Measurements from ENCODE around the gene PMEPA1. TPM values are rescaled to one million over a fixed set of nuclear protein-coding genes. Genes with fewer than 3 reads are reported as not detected.

Gene PMEPA1
- total and polyA plus RNA-seq, 10 of the 15 experiments (the other 5 are each of a cell fraction or from before 2014, with no cell fraction given), result 0.02 to 0.10 (median 0.04) TPM; not detected in 3

- TF ChIP-seq ZNF207 (IDR thresholded peaks at IDR 0.05; ENCODE audit: borderline replicate concordance) (no peak), ASH2L (IDR thresholded peaks at IDR 0.05; ENCODE audit: borderline replicate concordance, low read depth) (no peak), SMC3 (IDR thresholded peaks at IDR 0.05; ENCODE audit: borderline replicate concordance, low read length) (no peak)
These were observed 82.5 kb downstream of the PMEPA1 start (continued) for GRCh38 chr20:57627339-57627738.

GRCh38 chr20:57625978-57626377, 83.8 kb downstream of the PMEPA1 start:
- peaks cover 2% of the 10 kb centered on the region; the same call in 1 of the 3 replicates for H3K9me3 ChIP-seq (replicated peaks; ENCODE audit: control insufficient read depth, insufficient read depth, low read length)
- ChIA-PET SMC1A (ENCODE audit: uncharacterized antibody, unreplicated experiment) (interaction anchor here (0.6 kb wide), 1 partner anchor 623 kb away, joined by 3 read pairs; no protein-coding TSS in a partner anchor), POLR2A (no interaction called here), RAD21 (ENCODE audit: unreplicated experiment) (no interaction called here), CTCF (interaction anchor here (1.5 kb wide), 1 partner anchor 30 kb away, joined by 3 read pairs; no protein-coding TSS in a partner anchor)
- intact Hi-C loops (cut with micrococcal nuclease; ENCODE audit: unreplicated experiment), result no loop called here
- H3K27ac ChIP-seq (ENCODE audit: control insufficient read depth, insufficient read depth), result no peak overlapping the region
- no peaks in the 10 kb centered on the region for H4K20me1 ChIP-seq (ENCODE audit: control insufficient read depth, insufficient read depth)
- H2AFZ ChIP-seq (ENCODE audit: control insufficient read depth, low read depth, low read length), result no peak overlapping the region
- H3K9ac ChIP-seq (ENCODE audit: control insufficient read depth, insufficient read depth, low read length), result no peak overlapping the region
- no TSS peak for BruUV-seq (replicated peaks)
- H3K4me1 ChIP-seq (ENCODE audit: control insufficient read depth, insufficient read depth, low read length), result peaks cover 8% of the 10 kb centered on the region
- H3K36me3 ChIP-seq (ENCODE audit: control insufficient read depth in 2 of 2, insufficient read depth in 2 of 2, low read length in 1 of 2), result no peaks in the 10 kb centered on the region
- DNase-seq (ENCODE audit: low read depth, low spot score) (no peak), FAIRE-seq (no peak), ATAC-seq (no peak)
- H3K4me3 ChIP-seq, result no peak overlapping the region
- peaks cover 0 to 4% of the 10 kb centered on the region in 2 experiments; a peak in 2 of 4 replicates for H3K27me3 ChIP-seq (replicated peaks in 1 of 2; ENCODE audit: control insufficient read depth in 2 of 2, insufficient read depth in 2 of 2, low read length in 1 of 2)
- 24% methylated on average over 2 of the region's 2 CpGs for WGBS (ENCODE audit: insufficient coverage, insufficient replicate concordance, low lambda C conversion rate, missing lambda C conversion rate)
- in situ Hi-C loops (cut with MboI), result no loop called here
- no peak overlapping the region for H3K4me2 ChIP-seq (ENCODE audit: control insufficient read depth, insufficient read depth)
- no peaks in the 10 kb centered on the region for H3K79me2 ChIP-seq (ENCODE audit: control insufficient read depth, insufficient read depth, low read length)
- TF ChIP-seq PKNOX1 (IDR thresholded peaks at IDR 0.05), result no peak
- TF ChIP-seq ATF7 (IDR thresholded peaks at IDR 0.05; ENCODE audit: low read depth), result no peak
- TF ChIP-seq, protein P1, sequence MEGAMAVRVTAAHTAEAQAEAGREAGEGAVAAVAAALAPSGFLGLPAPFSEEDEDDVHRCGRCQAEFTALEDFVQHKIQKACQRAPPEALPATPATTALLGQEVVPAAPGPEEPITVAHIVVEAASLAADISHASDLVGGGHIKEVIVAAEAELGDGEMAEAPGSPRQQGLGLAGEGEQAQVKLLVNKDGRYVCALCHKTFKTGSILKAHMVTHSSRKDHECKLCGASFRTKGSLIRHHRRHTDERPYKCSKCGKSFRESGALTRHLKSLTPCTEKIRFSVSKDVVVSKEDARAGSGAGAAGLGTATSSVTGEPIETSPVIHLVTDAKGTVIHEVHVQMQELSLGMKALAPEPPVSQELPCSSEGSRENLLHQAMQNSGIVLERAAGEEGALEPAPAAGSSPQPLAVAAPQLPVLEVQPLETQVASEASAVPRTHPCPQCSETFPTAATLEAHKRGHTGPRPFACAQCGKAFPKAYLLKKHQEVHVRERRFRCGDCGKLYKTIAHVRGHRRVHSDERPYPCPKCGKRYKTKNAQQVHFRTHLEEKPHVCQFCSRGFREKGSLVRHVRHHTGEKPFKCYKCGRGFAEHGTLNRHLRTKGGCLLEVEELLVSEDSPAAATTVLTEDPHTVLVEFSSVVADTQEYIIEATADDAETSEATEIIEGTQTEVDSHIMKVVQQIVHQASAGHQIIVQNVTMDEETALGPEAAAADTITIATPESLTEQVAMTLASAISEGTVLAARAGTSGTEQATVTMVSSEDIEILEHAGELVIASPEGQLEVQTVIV (IDR thresholded peaks at IDR 0.05; ENCODE audit: borderline replicate concordance, partially characterized antibody), result no peak
- TF ChIP-seq ZBED1 (IDR thresholded peaks at IDR 0.05; ENCODE audit: borderline replicate concordance), result no peak
- no peak for TF ChIP-seq RUNX3 (IDR thresholded peaks at IDR 0.05; ENCODE audit: low read length)
- no peak for TF ChIP-seq SIN3A (IDR thresholded peaks at IDR 0.05; ENCODE audit: low read depth, low read length)
- no peak for TF ChIP-seq PRDM15 (CRISPR knock-in tag; IDR thresholded peaks at IDR 0.05)
- no peak for TF ChIP-seq PAX8 (IDR thresholded peaks at IDR 0.05)
- TF ChIP-seq, protein P2, sequence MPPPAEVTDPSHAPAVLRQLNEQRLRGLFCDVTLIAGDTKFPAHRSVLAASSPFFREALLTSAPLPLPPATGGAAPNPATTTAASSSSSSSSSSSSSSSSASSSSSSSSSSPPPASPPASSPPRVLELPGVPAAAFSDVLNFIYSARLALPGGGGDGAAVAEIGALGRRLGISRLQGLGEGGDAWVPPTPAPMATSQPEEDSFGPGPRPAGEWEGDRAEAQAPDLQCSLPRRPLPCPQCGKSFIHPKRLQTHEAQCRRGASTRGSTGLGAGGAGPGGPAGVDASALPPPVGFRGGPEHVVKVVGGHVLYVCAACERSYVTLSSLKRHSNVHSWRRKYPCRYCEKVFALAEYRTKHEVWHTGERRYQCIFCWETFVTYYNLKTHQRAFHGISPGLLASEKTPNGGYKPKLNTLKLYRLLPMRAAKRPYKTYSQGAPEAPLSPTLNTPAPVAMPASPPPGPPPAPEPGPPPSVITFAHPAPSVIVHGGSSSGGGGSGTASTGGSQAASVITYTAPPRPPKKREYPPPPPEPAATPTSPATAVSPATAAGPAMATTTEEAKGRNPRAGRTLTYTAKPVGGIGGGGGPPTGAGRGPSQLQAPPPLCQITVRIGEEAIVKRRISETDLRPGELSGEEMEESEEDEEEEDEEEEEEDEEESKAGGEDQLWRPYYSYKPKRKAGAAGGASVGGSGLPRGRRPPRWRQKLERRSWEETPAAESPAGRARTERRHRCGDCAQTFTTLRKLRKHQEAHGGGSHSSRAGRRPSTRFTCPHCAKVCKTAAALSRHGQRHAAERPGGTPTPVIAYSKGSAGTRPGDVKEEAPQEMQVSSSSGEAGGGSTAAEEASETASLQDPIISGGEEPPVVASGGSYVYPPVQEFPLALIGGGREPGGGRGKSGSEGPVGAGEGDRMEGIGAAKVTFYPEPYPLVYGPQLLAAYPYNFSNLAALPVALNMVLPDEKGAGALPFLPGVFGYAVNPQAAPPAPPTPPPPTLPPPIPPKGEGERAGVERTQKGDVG (CRISPR knock-in tag; IDR thresholded peaks at IDR 0.05), result no peak
- no peak for TF ChIP-seq FOXM1 (IDR thresholded peaks at IDR 0.05; ENCODE audit: low read depth, low read length)
